OCI-LY1 (cell line): Measurements from ENCODE around the gene HNRNPL.
"Not testable (repeated sequence)": the region's sequence is repeated elsewhere in the genome, so short reads cannot be mapped to it uniquely, and the experiment has no call there.

Experiments
- EZH2 ChIP-seq: fragments of 200-600 bp; sonication (generic), shearing (Covaris generic); IDR thresholded peaks from 2 replicates; pipeline ENCODE4 v1.8.0; 2017; ENCODE audit warnings: borderline replicate concordance, mixed run types, mild to moderate bottlenecking, antibody characterized with exemption, low read length, moderate library complexity, mixed read lengths
- TF ChIP-seq, protein P1 (sequence below): fragments of 200-600 bp; sonication (generic), shearing (Covaris generic); IDR thresholded peaks from 2 replicates; pipeline ENCODE4 v1.5.1; 2017; ENCODE audit warnings: mild to moderate bottlenecking, antibody characterized with exemption, low read length, moderate library complexity, mixed read lengths

DNA sequence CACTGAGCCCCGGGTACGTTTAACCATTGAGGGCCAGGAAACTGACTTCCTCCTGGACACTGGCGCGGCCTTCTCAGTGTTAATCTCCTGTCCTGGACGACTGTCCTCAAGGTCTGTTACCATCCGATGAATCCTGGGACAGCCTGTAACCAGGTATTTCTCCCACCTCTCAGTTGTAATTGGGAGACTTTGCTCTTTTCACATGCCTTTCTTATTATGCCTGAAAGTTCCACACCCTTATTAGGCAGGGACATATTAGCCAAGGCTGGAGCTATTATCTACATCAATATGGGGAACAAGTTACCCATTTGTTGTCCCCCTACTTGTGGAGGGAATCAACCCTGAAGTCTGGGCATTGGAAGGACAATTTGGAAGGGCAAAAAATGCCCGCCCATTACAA, 23.9 kb downstream of the HNRNPL start:
- TF ChIP-seq, protein P1, sequence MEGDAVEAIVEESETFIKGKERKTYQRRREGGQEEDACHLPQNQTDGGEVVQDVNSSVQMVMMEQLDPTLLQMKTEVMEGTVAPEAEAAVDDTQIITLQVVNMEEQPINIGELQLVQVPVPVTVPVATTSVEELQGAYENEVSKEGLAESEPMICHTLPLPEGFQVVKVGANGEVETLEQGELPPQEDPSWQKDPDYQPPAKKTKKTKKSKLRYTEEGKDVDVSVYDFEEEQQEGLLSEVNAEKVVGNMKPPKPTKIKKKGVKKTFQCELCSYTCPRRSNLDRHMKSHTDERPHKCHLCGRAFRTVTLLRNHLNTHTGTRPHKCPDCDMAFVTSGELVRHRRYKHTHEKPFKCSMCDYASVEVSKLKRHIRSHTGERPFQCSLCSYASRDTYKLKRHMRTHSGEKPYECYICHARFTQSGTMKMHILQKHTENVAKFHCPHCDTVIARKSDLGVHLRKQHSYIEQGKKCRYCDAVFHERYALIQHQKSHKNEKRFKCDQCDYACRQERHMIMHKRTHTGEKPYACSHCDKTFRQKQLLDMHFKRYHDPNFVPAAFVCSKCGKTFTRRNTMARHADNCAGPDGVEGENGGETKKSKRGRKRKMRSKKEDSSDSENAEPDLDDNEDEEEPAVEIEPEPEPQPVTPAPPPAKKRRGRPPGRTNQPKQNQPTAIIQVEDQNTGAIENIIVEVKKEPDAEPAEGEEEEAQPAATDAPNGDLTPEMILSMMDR: not testable (repeated sequence)
- not testable (repeated sequence) for TF ChIP-seq EZH2
